NCI-H1105 treated with DMSO at 0.1 percent for 48 hours (cell line): ENCODE data around the gene PIGV.
"Not testable (repeated sequence)": the region's sequence is repeated elsewhere in the genome, so short reads cannot be mapped to it uniquely, and the experiment has no call there.

Source experiments
- DNase-seq: peaks from one replicate; lab custom pipeline; 2025; lab: John Stamatoyannopoulos, UW

PIGV gene

GRCh38 chr1:26833432-26834405 lies 46.0 kb downstream of the PIGV start:
- DNase-seq, result no peak

GRCh38 chr1:26837665-26838064 lies 49.9 kb downstream of the PIGV start:
- DNase-seq, result not testable (repeated sequence)

- no peak for DNase-seq
These were observed 51.0 kb downstream of the PIGV start for GRCh38 chr1:26838474-26839338.

GRCh38 chr1:26839339-26839722 lies 51.6 kb downstream of the PIGV start:
- DNase-seq, result no peak

GRCh38 chr1:26839779-26840178 lies 52.0 kb downstream of the PIGV start:
- DNase-seq, result no peak

GRCh38 chr1:26844424-26845196 lies 56.9 kb downstream of the PIGV start:
- no peak for DNase-seq

- DNase-seq, result not testable (repeated sequence)
These were observed 60.1 kb downstream of the PIGV start for GRCh38 chr1:26847826-26848225.
